AG08395 (cell line): ENCODE measurements around the gene ARL5A.
"Not testable (repeated sequence)": the region's sequence is repeated elsewhere in the genome, so short reads cannot be mapped to it uniquely, and the experiment has no call there.

Experiments used
- DNase-seq: peaks from one replicate; pipeline ENCODE4 v3.0.0; 2012; ENCODE audit warnings: mixed read lengths, low spot score

ARL5A gene, protein sequence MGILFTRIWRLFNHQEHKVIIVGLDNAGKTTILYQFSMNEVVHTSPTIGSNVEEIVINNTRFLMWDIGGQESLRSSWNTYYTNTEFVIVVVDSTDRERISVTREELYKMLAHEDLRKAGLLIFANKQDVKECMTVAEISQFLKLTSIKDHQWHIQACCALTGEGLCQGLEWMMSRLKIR

DNA sequence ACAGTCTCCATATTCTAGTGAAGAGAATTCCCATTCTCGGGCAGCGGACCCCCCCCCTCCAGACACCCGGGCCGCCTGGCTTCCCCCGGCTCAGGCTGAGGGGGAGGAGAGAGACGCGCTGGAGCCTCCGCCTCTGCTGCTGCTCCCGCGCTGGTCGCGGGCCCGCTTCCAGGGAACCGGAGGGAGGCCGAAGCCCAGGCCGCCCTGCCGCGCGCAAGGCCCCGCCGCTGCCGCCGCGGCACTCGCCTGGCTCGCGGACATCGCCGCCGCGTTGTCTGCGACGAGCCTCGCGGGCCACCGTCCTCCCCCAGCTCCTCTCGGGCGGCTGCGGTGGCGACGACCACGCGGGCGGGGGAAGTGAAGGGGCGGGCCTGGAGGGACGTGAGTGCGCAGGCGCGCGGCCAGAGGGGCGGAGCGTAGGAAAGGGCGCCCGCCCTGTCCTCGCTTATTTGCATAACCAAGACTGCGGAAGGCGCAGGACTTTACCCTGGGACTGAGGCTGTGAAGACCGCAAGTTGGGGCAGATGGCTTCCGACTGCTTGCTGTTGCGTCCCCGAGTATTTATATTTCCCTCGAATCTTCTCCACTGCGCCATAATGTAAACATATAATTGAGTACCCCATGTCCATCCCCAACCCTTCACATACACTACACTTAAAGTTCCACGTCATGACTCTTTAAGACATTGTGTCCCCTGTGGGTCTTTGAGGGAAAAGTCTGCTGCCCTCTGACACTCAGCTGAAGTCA lies at the start of gene ARL5A:
ARL5A (minus strand) TSS at position 279 of the 747 bp plus-strand sequence; CDS start at position 34, 245 bp downstream.
- peak; percentile 98 for DNase-seq

DNA sequence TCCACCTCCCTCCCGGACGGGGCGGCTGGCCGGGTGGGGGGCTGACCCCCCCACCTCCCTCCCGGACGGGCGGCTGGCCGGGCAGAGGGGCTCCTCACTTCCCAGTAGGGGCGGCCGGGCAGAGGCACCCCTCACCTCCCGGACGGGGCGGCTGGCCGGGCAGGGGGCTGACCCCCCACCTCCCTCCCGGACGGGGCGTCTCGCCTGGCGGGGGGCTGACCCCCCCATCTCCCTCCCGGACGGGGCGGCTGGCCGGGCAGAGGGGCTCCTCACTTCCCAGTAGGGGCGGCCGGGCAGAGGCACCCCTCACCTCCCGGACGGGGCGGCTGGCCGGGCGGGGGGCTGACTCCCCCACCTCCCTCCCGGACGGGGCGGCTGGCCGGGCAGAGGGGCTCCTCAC lies 47.4 kb upstream of the ARL5A start:
- not testable (repeated sequence) for DNase-seq

DNA sequence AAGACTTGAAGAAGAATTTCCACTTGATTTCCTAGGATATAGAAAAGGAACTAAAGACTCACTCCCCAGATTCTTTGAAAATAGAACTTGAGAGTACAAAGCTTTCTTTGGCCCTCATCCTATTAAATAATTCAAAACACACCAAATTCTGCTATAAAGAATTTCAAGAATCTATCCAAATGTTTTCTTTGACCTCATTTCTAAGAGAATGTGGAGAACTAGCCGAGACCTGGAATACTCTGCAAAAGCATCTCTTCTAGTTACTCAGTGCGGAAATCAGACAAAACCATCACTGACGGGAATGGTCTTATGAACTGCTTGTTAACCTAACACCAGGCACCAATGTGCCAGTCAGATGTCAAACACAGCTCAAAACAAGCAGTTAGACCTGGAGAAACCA lies 44.2 kb upstream of the ARL5A start:
- no peak for DNase-seq

DNA sequence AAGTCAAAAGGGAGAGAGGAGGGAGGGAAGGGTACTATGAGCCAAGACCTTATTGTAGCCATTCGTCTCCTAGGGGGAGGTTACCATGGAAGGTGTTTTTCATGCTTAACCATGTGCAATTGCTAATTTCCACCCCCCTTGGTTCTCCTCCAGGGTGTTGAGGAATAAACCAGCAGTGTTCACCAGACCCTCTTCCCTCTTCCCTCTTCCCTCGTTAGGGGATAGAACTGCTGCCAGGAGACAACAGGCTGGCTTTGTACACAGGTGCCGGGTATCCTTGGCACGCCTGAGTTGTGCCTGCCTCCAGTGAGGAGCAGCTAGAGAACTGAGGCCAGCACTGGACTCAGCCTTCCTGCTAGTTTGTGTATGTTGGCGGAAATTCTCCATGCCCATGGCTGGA lies 41.1 kb upstream of the ARL5A start:
- DNase-seq, result no peak

DNA sequence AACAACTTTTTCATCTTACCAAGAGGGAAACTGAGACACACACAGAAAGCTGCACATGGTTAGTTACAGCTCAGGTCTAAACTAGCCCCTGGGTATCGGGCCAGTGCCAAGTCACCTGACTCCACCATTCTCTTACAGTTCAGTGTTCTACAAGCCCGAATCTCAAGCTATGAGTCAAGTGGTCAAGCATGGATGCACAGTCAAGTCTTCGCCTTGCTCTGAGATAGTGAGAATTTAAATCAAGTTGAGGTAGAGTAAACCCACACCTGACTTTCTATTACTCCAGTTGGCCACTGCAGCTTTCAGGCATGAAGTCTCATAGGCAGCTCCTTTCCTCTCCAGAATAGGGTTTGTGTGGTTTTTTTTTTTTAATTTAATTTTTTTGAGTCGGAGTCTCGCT lies 34.5 kb upstream of the ARL5A start:
- DNase-seq, result no peak

DNA sequence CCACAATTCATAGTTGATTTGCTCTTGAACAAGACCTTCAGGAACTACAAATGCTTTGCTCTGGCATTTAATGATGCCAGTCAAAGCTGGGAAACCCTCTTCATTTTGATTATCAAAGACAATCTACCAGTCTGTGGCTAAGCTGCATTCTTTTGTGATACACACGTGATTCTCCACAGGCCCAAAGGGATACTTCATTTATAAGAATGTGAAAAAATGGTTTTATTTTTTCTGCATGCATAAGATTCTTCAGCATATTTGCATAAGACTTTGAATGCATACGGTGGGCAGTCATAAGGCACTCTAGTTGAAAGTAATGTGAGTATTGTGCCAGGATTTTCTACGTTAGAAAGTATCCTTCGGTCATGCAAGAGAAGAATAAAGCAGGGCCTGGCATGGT lies 33.0 kb upstream of the ARL5A start:
- DNase-seq, result no peak

DNA sequence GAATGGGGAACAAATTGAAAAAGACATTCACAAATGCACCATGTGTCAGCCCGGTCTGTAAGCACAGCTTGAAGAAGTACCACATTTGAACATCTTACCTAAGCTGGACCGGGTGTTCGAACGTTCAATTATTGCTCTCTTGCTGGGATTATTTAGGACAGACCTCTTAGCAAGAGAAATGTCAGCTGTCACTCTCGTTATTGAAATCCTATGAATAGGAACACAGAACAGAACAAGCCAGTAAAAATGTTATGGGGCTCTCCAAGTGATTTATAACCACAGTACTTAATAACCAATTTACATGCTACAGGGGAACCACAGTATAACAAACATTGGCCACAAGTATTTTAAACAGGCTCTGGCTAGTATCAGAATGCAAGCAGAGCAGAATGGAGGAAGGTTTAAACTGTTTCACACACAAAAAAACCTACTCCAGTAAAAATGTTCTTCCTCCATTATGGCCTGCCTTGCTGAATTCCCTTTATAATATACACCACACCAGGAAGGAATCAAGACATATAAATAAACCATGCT lies 32.5 kb upstream of the ARL5A start:
- DNase-seq, result no peak

DNA sequence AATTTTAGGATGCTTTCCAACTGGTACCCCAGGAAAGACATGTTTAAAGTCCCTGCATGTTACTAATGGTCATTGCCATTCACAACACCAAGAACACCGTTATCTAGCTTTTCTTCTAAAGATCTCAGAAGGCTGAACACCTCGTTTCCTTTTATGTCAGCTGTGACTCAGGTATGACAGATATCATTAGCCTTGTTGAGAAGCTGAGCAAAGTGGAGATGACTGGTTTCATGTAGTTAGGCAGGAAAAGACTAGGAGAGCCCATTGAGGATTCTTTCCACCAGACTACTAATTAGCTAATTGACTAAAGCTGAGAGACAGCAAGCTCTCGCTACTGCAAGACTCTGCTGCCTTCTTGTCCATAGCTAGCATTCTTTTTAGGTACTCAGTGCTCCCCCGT lies 32.0 kb upstream of the ARL5A start:
- DNase-seq, result no peak

DNA sequence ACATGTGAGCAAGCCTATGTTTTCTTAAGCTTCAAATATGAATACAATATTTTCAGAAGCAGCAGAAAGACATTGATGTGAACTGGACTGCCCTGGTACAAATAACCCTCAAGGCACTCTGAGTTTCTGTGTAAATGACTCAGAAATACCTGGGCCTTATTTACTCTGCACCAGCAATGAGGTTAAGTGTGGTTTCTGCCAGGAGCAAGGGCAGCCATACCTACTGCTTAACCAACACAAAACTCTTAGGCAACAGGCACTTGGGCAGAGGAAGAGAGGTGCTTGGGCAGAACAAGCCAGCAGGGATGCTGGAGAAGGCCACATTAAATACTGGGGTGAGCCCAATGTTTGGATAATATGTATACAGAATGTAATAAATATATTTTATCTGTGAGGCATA lies 29.4 kb upstream of the ARL5A start:
- no peak for DNase-seq

DNA sequence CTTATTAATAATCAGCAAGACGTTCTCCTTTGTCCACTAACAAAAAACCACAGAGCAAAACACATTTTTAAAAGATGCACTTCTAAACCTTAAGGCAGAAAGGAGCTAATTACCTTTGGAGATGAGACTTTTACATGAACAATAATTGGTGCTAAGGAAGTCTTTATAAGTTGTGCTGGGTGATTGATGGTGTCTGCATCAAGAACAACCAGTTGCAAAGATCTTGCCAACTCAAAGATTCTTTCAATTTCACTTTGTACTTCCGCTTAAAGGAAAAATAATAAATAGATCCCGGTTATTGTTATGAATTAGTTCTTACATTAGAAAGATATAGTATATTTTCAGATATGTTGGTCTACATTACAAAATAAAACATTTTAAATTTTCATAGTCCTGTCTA lies 26.9 kb upstream of the ARL5A start:
- no peak for DNase-seq

DNA sequence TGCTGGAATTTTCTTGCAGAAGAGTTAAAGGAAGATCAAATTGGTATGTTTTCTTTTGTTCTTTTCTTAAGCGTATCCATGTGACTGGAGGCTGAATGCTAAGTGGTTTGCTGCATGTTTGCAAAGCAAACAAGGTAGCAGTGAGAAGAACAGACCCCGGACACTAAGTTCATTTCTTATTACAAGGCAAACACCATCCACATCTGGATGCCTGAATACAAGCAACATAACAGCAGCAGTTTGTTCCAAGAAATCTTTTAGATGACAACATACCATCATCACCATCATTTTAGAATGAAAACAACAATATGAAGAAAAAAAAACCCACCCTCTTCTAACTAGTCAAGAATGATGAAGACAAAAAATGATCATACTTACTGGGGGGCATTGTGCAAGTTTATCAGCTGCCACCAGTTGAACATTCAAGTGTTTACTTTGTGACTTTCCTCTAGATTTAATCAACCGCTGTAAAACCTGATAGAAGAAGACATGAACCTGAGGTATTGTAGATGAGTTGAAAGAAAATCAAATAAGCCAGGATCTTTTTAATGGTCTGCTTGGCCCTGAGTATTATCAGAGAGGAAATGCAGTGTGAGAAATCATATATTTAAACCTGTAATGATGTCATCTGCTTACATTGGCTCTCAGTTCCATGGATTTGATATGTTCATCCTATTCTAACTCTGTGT lies 25.0 kb upstream of the ARL5A start:
- no peak for DNase-seq

DNA sequence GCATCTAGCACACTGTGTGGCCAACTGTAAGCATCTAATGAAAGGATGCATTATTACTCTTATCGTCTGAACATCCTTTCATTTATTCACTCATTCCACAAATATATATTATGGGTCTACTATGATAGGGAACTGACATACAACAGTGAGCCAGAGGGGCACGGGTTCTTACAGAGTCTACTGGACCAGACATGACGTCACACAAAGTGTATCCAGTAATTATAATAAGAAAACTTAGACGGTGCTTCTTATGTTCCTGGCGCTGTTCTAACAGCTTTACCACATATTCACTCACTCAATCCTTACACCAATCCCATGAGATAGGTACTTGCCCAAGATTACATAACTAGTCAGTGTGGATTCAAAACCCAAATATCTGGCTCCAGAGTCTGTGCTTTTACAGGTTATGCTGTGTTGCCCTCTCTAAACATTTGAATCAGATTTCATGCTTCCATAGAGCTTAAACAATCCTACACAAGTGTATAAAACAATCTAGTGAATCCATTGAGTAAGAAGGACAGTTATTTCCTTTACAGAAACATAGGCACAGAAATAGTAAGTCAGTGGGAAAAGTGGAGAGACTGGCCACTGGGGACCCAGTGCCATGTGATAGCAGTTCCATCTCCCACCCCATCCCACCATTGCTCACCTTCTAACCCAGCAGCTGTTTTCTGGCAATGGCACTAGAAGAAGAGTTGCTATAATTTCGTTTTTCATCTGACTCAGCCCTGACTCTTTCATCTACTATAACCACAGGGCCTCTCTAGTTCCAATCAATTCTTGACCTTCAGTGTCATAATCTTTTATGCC lies 24.2 kb upstream of the ARL5A start:
- DNase-seq, result no peak

DNA sequence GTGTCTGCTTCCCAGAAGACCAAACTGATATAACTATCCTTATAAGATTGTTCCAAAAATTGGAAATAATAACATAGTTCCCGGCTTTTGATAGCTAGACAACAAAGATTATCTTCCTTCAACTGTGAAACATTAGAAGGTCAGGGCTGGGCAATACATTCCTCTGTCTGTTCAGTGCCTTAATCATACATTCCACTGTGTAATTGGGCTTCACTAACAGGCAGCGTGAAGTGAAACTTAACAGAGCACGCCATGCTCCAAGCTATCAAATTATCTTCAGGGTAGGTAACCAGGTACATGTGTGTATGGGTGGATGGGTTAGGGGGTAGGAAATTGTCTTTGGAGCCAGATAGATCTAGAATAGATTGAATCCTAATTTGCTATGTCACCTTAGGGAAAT lies 23.5 kb upstream of the ARL5A start:
- DNase-seq, result peak; percentile 12

DNA sequence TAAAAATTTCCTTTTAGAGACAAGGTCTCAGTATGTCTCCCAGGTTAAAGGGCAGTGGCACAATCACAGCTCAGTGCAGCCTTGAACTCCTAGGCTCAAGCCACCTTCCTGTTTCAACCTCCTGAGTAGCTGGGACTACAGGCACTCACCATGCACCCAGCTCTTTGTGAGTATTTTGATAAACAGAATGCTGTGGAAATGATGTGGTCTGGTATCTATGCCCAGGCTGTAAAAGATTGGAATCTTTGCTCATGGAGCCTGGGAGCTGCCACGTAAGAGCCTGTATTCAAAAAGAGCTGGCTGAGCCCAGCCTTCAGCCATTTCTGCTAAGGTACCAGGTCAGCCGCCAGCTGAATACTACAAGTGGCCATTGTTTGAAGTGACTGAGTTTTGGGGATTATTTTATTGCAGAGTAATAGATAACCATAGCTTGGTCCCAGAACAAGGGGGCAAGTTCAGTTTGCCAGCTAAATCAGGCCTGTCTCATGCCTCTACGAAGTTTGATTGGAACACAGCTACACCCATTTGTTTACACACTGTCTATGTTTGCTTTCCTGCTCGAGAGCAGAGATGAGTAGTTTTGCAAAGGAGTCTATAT lies 21.3 kb upstream of the ARL5A start:
- DNase-seq, result no peak

DNA sequence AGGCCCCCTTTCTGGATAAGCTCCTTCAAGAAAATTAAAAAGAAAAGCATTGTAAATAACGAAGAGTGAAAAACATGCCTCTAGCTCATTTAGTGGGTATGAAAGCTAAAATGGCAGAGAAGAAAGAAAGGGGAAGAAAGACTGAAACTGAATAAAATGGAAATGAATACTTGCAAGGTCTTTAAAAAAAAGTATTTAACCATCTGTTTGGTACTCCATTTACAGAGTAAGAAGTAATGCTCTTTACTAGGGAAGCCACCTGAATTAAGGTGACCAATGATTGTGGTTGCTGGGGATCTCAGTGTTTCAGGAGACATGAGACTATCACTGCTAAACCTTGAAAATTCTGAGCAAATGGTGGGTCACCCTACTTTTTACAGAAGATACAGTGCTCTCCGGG lies 17.7 kb upstream of the ARL5A start:
- no peak for DNase-seq

DNA sequence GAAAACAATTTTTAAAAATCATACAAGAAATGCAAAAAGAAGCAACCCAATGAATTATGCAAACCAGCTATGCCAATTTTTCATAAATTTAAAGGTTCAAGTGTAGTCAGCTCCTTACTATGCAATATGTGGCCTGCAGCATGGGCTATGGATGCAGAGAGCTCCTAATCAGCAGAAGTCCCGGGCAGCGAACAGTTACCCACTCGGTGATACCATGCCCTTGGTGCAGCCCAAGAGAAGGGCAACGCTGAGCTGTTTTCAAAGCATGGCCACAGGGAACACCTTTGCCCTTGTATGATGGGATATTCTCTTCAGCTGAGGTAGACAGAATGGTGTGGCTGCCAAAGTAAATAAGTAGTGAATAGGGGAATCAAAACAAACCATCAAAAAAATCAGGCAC lies 17.3 kb upstream of the ARL5A start:
- DNase-seq, result no peak

DNA sequence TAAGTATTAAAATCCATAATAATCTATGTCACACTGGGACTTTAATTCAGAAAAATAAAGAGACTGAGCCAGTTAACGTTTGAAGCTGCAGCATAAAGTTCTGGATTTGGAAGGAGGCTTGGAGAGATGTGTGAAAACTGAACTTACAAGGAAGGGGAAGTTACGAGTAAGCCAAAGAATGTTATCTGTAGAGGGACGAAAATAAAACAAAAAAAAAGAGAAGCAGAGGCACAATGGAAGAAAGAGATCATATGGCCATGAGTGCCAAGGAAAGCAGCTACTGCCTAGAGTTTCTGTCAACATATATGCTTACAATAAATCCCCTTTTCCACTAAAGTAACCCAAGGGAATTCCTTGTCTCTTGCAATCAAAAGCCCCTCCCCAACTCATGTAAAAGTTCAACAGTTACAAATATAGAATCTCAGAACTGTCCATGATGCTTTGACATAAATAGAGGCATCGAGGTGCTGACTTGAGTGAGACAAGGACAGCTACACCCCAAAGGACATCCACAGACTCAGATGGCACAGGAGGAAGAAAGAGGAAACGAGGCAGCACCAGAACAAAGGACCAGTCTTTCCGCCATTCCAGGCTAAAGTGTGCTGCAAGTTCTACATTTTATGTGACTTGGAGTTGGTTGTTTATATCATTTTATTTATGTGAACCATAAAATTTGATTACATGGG lies 16.1 kb upstream of the ARL5A start:
- no peak for DNase-seq

DNA sequence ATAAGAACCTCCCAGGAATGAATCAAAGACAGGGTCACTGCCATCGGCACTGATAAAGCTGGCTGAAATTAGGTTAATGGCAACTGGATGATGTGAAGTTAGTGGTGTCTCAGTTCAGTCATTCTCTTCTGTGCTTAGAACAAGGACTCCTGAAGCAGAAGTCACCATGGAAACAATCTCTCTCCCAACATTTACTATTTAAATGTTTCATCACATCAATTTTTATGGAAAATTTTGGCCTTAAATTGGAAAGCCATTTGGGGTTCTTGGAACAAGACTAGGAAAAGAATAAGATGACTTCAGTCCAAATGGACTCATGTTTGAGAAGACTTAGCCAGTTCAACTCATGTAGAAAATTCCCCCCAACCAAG lies 15.5 kb upstream of the ARL5A start:
- no peak for DNase-seq

DNA sequence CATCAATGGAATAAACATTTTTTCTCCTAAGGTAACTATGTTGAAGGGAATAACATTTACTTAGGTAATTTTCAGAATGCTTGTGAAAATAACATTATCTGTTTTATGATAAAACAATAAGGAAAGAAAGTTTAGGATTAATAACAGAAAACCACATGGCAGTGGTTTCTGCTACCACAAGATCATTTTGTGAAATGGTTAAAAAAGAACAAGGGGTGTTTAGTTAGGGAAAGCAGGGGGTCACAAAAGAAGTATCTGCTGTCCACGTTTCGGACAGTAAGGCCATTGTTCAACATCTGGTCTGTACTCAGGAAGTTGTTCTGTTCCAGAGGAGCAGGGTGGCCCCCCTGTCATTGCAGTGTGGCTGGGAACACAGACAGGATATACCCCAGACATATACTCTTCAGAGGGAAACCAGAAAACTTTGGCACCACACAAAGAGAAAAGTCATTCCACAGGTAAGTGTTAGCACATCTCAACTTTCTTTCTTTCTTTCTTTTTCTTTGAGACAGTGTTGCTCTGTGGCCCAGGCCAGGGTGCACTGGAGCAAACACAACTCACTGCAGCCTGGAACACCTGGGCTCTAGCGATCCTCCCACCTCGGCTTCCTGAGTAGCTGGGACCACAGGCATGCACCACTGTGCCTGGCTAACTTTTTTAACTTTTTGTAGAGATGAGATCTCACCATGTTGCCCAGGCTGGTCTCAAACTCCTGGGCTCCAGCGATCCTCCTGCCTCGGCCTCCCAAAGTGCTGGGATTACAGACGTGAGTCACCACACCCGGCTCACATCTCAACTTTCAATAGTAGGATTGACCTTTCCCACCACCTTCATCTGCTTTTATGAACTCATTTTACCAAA lies 14.8 kb upstream of the ARL5A start:
- no peak for DNase-seq

DNA sequence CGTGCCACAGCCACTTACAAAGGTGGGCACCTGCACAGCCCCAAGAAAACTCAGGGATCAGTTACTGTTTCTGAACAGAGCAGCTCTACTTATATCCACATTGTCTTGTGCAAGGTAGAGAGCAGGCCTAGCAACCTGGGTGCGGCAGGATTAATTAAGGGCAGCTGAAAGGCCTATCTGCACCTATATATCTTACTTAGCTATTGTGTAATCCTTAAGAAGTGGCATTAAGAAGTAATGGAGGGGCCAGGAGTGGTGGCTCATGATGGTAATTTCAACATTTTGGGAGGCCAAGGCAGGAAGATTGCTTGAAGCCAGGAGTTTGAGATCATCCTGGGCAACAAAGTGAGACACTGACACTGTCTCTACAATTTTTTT lies 12.8 kb upstream of the ARL5A start:
- no peak for DNase-seq
